Activated CD8-positive, alpha-beta T cell treated with anti-CD3 and anti-CD28 coated beads for 36 hours (primary cell): ENCODE data around the gene ATP6V0B. TPM values are rescaled to one million over a fixed set of nuclear protein-coding genes. Genes with fewer than 3 reads are reported as not detected.

Source experiments
- ATAC-seq: fragments of 200-7000 bp; cut with Tn5 transposase; one replicate; pipeline ENCODE4 v1.10.0; 2021; ENCODE audit warnings: mild to moderate bottlenecking, moderate library complexity
- CTCF ChIA-PET: fragments of 350-600 bp; sonication (Branson Sonifier 250); formaldehyde crosslinking; loops from one replicate; lab custom pipeline; 2021; ENCODE audit warnings: antibody characterized with exemption; lab: Charles Lee
- POLR2A ChIA-PET: fragments of 350-600 bp; sonication (Branson Sonifier 250); formaldehyde crosslinking; loops from one replicate; lab custom pipeline; 2021; ENCODE audit warnings: antibody characterized with exemption; lab: Charles Lee
- DNase-seq: peaks from one replicate; pipeline ENCODE4 v3.0.0-alpha.2; 2020
- H3K27ac Mint-ChIP-seq: one replicate; pipeline ENCODE4 v1.8.0; 2021; ENCODE audit warnings: mild to moderate bottlenecking, mixed read lengths
- H3K27me3 Mint-ChIP-seq: one replicate; pipeline ENCODE4 v1.8.0; 2021; ENCODE audit warnings: mixed read lengths
- H3K36me3 Mint-ChIP-seq: one replicate; pipeline ENCODE4 v1.8.0; 2021; ENCODE audit warnings: low read depth, mixed read lengths
- H3K4me1 Mint-ChIP-seq: one replicate; pipeline ENCODE4 v1.8.0; 2021; ENCODE audit warnings: low read depth, mixed read lengths
- H3K4me3 Mint-ChIP-seq: one replicate; pipeline ENCODE4 v1.8.0; 2021; ENCODE audit warnings: mild to moderate bottlenecking, moderate library complexity, mixed read lengths
- H3K9me3 Mint-ChIP-seq: one replicate; pipeline ENCODE4 v1.8.0; 2021; ENCODE audit warnings: mixed read lengths
- intact Hi-C: fragments of 100-400 bp; cut with micrococcal nuclease; formaldehyde crosslinking; loops from one replicate; pipeline ENCODE4 v1.10.0; 2022
- total RNA-seq, 2 experiments: library from RNA; stranded (reverse); gene quantifications; one replicate each; pipeline ENCODE4 v1.2.3, GENCODE V29; 2021
- TF ChIP-seq, protein P1 (sequence below): fragments of 200-600 bp; IDR thresholded peaks from one replicate; pipeline ENCODE4 v1.8.0; 2022; ENCODE audit warnings: antibody characterized with exemption, mild to moderate bottlenecking

The ATP6V0B gene
- total RNA-seq, 2 experiments from 2014 or later = 67.6 to 75.5 TPM

DNA sequence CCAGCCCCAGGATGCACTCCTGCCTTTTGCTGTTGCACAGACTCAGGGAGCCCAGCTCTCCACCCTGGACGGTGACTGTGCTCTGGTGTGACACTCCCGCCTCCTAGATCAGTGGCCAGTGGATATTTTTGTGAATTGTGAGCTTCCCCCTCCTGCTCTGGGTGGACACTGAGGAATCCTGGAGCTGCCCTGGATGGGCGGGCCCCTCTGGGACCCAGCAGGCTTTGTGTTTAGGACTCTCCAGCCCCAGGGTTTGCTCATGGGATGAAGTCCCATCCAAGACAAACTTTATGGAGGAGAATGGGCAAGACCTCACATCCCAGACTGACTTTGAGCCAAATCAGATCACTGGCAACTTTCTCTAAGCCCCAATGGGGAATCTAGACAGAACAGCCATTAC lies 40.4 kb downstream of the ATP6V0B start:
- ChIA-PET CTCF (interaction anchor here (1.0 to 2.4 kb wide), 5 partner anchors 10 to 33 kb away, joined by 3 to 19 read pairs (median 6); partner anchors contain the start of gene SLC6A9), POLR2A (interaction anchor here (0.7 to 1.5 kb wide), 3 partner anchors 12 to 1090 kb away, joined by 3 read pairs; no protein-coding TSS in a partner anchor)
- no peak for DNase-seq
- no peak for ATAC-seq
- Mint-ChIP-seq H3K27ac (no peak overlapping the region), H3K4me3 (no peak overlapping the region), H3K4me1 (peaks cover 12% of the 10 kb centered on the region), H3K9me3 (no peaks in the 10 kb centered on the region), H3K36me3 (no peaks in the 10 kb centered on the region), H3K27me3 (no peaks in the 10 kb centered on the region)
- intact Hi-C loops = no loop called here
- TF ChIP-seq, protein P1, sequence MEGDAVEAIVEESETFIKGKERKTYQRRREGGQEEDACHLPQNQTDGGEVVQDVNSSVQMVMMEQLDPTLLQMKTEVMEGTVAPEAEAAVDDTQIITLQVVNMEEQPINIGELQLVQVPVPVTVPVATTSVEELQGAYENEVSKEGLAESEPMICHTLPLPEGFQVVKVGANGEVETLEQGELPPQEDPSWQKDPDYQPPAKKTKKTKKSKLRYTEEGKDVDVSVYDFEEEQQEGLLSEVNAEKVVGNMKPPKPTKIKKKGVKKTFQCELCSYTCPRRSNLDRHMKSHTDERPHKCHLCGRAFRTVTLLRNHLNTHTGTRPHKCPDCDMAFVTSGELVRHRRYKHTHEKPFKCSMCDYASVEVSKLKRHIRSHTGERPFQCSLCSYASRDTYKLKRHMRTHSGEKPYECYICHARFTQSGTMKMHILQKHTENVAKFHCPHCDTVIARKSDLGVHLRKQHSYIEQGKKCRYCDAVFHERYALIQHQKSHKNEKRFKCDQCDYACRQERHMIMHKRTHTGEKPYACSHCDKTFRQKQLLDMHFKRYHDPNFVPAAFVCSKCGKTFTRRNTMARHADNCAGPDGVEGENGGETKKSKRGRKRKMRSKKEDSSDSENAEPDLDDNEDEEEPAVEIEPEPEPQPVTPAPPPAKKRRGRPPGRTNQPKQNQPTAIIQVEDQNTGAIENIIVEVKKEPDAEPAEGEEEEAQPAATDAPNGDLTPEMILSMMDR = no peak

DNA sequence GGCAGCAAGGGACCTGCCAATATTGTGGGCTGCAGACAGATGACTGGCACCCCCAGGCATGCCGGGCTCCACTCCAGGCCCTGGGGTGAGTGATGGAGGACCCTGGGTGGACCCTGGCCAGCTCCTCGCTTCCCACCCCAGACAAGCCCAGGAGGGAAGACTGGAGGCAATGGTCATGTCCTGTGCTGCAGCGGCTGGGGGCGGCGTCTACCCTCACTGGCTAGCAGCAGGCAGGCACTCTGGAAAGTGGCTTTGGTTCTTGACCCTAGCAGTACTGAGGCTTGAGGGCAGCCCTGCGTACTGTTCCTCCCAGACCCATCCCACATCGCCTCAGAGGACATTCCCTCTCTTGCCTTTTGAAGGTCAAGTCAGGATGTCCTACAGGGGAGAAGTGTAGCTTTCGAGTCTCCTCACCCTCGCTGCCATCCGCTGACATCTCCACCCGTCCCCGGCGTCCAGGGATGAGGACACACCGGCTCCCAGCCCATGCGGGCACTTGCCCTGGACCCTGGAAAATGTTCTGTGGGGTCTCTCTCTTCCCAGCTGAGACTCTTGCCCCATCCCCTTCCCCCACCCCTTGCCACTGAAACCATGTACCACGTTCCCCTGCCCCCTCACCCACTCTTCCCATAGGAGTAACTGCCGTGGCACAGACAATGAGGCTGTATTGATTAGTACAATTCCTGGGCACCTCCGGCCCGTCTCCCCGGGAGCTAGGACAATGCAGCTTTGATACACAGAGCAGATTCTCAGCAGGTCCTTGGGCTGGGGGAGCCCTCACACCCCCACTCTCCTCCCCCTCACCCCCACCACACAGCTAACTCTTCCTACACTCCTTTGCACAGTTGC lies 41.5 kb downstream of the ATP6V0B start:
- Mint-ChIP-seq H3K27ac (no peak overlapping the region), H3K4me1 (peaks cover 12% of the 10 kb centered on the region), H3K4me3 (no peak overlapping the region), H3K36me3 (no peaks in the 10 kb centered on the region), H3K9me3 (no peaks in the 10 kb centered on the region), H3K27me3 (no peaks in the 10 kb centered on the region)
- CTCF ChIA-PET = interaction anchor here (1.4 to 7.4 kb wide), 2 partner anchors 10 to 32 kb away, joined by 5 to 42 read pairs; no protein-coding TSS in a partner anchor
- TF ChIP-seq, protein P1 = no peak
- ATAC-seq (no peak), DNase-seq (no peak)
- POLR2A ChIA-PET = interaction anchor here (0.6 kb wide), 1 partner anchor 15 kb away, joined by 3 read pairs; no protein-coding TSS in a partner anchor
- intact Hi-C loops = no loop called here

DNA sequence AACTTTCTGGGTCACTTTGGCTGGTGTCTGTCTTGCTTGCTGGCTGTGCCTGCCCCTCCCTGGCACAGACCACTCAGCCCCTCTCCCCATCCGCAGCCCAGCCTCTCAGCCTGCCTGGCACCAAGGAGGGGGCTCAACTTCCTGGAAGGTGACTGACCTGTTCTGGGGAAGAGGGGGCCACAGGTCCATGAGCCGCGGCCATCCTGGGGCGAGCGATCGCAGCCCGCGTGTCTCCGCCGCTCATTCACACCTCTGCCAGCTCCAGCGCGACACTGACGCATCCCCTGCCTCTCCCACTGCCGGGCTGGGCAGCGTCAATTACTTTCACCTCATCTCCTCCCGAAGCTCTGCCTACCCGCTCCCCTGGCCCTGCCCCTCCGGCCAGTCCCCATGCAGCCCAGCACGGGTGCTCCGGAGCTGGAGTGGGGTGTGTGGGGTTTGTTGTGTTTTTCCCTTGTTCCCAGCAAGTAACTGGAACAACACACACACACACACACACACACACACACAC lies 42.2 kb downstream of the ATP6V0B start:
- DNase-seq (no peak), ATAC-seq (no peak)
- peaks cover 3% of the 10 kb centered on the region for H3K36me3 Mint-ChIP-seq
- TF ChIP-seq, protein P1 = no peak
- CTCF ChIA-PET = interaction anchor here (7.4 kb wide), 1 partner anchor 11 kb away, joined by 42 read pairs; no protein-coding TSS in a partner anchor
- intact Hi-C loops = no loop called here
- no peaks in the 10 kb centered on the region for H3K9me3 Mint-ChIP-seq
- peaks cover 12% of the 10 kb centered on the region for H3K4me1 Mint-ChIP-seq
- H3K4me3 Mint-ChIP-seq = no peak overlapping the region
- H3K27ac Mint-ChIP-seq = no peak overlapping the region
- POLR2A ChIA-PET = interaction anchor here (0.6 kb wide), 1 partner anchor 16 kb away, joined by 3 read pairs; no protein-coding TSS in a partner anchor
- no peaks in the 10 kb centered on the region for H3K27me3 Mint-ChIP-seq

DNA sequence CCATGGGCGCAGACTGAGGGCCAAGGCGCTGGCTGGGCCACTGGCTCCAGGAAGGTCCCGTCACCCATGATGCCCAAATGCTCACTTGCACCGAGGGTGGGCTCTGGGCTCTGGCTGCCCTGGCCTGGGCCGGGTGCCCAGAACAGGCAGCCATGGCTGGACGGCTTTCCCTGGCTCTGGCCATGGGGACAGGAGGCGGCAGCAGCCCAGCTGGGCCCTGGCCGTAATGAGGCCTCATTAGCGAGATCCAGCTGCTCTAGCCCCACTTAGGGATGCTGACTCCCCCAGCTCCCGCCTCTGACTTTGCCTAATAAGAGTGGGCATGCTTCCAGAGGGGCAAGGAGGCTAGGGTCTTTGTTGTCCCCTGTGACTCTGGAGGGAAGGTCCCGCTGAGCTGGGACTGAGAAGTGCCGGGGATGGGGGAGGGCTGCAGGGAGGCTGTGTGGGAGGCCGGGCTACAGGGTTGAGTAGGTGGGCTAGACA lies 44.7 kb downstream of the ATP6V0B start:
- H3K9me3 Mint-ChIP-seq = no peaks in the 10 kb centered on the region
- no peaks in the 10 kb centered on the region for H3K27me3 Mint-ChIP-seq
- ChIA-PET POLR2A (no interaction called here), CTCF (interaction anchor here (7.4 kb wide), 1 partner anchor 14 kb away, joined by 42 read pairs; no protein-coding TSS in a partner anchor)
- no peak for ATAC-seq
- no peak overlapping the region for H3K27ac Mint-ChIP-seq
- TF ChIP-seq, protein P1 = no peak
- no peak overlapping the region for H3K4me3 Mint-ChIP-seq
- peaks cover 6% of the 10 kb centered on the region for H3K36me3 Mint-ChIP-seq
- intact Hi-C loops = no loop called here
- no peaks in the 10 kb centered on the region for H3K4me1 Mint-ChIP-seq
- DNase-seq = no peak
